Tibial nerve (tissue), 4 donors: Measurements from ENCODE around the gene MRM1.

Experiments
- EP300 ChIP-seq, 2 donors: sonication (generic); formaldehyde crosslinking; IDR thresholded peaks; one replicate each; pipeline ENCODE4 v1.6.1; 2017; ENCODE audit warnings: antibody characterized with exemption in 2 of 2, mild to moderate bottlenecking in 1 of 2
- POLR2A ChIP-seq, 2 donors: fragments of 450-650 bp; IDR thresholded peaks; one replicate each; pipeline ENCODE4 v1.6.1; 2017; ENCODE audit warnings: antibody characterized with exemption in 2 of 2, mild to moderate bottlenecking in 2 of 2, moderate library complexity in 2 of 2
- TF ChIP-seq, protein P1 (sequence below), 5 experiments: fragments of 200-600 bp in 3 of 5; fragments of 450-650 bp in 2 of 5; sonication (generic) in 3 of 5; IDR thresholded peaks; one replicate each; pipeline ENCODE4 v1.5.1; 2016 to 2019; ENCODE audit warnings: antibody characterized with exemption in 5 of 5, mild to moderate bottlenecking in 3 of 5, moderate library complexity in 2 of 5

DNA sequence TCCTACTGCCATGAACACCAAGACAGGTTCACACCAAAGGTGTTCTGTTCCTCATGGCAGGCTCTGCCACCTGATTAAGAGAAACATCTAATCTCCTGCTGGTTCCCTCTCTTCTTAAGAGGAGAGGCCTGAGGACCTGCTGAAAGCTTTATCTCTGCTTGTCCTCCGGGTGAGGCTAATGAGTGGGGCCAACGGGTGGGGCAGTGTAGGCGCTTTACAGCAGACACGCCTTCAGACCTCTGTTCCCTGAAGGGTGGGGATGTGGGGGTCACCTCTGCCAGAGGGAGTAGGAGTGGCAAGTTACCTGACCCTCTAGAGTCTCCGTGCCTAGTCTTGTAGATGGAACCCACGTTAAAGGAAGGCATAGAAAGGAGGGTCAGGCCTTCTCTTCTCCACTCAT lies 4.2 kb upstream of the MRM1 start:
- TF ChIP-seq, protein P1, sequence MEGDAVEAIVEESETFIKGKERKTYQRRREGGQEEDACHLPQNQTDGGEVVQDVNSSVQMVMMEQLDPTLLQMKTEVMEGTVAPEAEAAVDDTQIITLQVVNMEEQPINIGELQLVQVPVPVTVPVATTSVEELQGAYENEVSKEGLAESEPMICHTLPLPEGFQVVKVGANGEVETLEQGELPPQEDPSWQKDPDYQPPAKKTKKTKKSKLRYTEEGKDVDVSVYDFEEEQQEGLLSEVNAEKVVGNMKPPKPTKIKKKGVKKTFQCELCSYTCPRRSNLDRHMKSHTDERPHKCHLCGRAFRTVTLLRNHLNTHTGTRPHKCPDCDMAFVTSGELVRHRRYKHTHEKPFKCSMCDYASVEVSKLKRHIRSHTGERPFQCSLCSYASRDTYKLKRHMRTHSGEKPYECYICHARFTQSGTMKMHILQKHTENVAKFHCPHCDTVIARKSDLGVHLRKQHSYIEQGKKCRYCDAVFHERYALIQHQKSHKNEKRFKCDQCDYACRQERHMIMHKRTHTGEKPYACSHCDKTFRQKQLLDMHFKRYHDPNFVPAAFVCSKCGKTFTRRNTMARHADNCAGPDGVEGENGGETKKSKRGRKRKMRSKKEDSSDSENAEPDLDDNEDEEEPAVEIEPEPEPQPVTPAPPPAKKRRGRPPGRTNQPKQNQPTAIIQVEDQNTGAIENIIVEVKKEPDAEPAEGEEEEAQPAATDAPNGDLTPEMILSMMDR (IDR thresholded peaks at IDR 0.05), result no peak
- no peak for TF ChIP-seq POLR2A (IDR thresholded peaks at IDR 0.05)
- TF ChIP-seq EP300 (IDR thresholded peaks at IDR 0.05), result no peak
